Natural killer cell (primary cell): ENCODE measurements around the gene HNRNPR. TPM values are rescaled to one million over a fixed set of nuclear protein-coding genes. Genes with fewer than 3 reads are reported as not detected.

Experiments
- ATAC-seq, 3 donors: fragments of 150-1000 bp in 2 of 3; fragments of 200-7000 bp in 1 of 3; cut with Tn5 transposase; 1 replicate in 1 of 3; 2 replicates in 2 of 3; pipeline ENCODE4 v1.10.0; 2021; ENCODE audit warnings: mild to moderate bottlenecking in 2 of 3, moderate library complexity in 2 of 3
- DNase-seq, 2 donors: peaks; one replicate each; pipeline versions ENCODE4 v3.0.0 to v3.0.0-alpha.2; 2013 to 2021; ENCODE audit warnings: mixed read lengths in 1 of 2
- H3K27ac ChIP-seq: one replicate; pipeline ENCODE4 v1.5.1; 2013; ENCODE audit warnings: mild to moderate bottlenecking, low read length
- H3K27me3 ChIP-seq: one replicate; pipeline ENCODE4 v1.6.1; 2013; ENCODE audit warnings: low read length; ENCODE audit not compliant: control insufficient read depth, insufficient read depth
- H3K36me3 ChIP-seq: one replicate; pipeline ENCODE4 v1.6.1; 2013; ENCODE audit warnings: low read length; ENCODE audit not compliant: control insufficient read depth, insufficient read depth
- H3K4me1 ChIP-seq: one replicate; pipeline ENCODE4 v1.6.1; 2013; ENCODE audit warnings: low read length; ENCODE audit not compliant: control insufficient read depth, insufficient read depth
- H3K4me3 ChIP-seq: one replicate; pipeline ENCODE4 v1.5.1; 2013; ENCODE audit warnings: low read length
- H3K9me3 ChIP-seq: one replicate; pipeline ENCODE4 v1.6.1; 2013; ENCODE audit warnings: low read length; ENCODE audit not compliant: control insufficient read depth, insufficient read depth
- H3K27ac Mint-ChIP-seq, 2 donors: one replicate each; pipeline ENCODE4 v1.8.0; 2022; ENCODE audit warnings: mild to moderate bottlenecking in 2 of 2, mixed read lengths in 2 of 2, moderate library complexity in 1 of 2
- H3K27me3 Mint-ChIP-seq, 2 donors: one replicate each; pipeline ENCODE4 v1.8.0; 2022; ENCODE audit warnings: low read depth in 2 of 2, mixed read lengths in 2 of 2
- H3K36me3 Mint-ChIP-seq: one replicate; pipeline ENCODE4 v1.8.0; 2022; ENCODE audit warnings: mixed read lengths
- H3K4me1 Mint-ChIP-seq, 2 donors: one replicate each; pipeline ENCODE4 v1.8.0; 2022; ENCODE audit warnings: mixed read lengths in 2 of 2
- H3K4me3 Mint-ChIP-seq: one replicate; pipeline ENCODE4 v1.8.0; 2022; ENCODE audit warnings: mild to moderate bottlenecking, moderate library complexity, mixed read lengths
- H3K9me3 Mint-ChIP-seq, 2 donors: one replicate each; pipeline ENCODE4 v1.8.0; 2022; ENCODE audit warnings: mixed read lengths in 2 of 2
- WGBS: methylation state at CpG from one replicate; pipeline ENCODE4 v1.1.7; 2013; ENCODE audit warnings: missing lambda C conversion rate; ENCODE audit not compliant: insufficient coverage; 5-methylcytosine and 5-hydroxymethylcytosine counted together
- intact Hi-C: fragments of 100-400 bp; cut with micrococcal nuclease; formaldehyde crosslinking; loops from one replicate; pipeline ENCODE4 v1.14.2; 2022
- total RNA-seq, 4 donors: library from RNA; stranded (reverse); fragments of 120-200 nt in 1 of 4; gene quantifications; one replicate each; pipeline versions ENCODE4 v1.2.3 to v1.2.4, GENCODE V29; 2013 to 2022
- TF ChIP-seq, protein P1 (sequence below): fragments of 200-600 bp; IDR thresholded peaks from one replicate; pipeline ENCODE4 v1.8.0; 2022; ENCODE audit warnings: antibody characterized with exemption

Gene HNRNPR
- total RNA-seq, 3 donors from 2014 or later (not counting 1 experiment from before 2014, with no cell fraction given), result 126 to 134 (median 128) TPM

DNA sequence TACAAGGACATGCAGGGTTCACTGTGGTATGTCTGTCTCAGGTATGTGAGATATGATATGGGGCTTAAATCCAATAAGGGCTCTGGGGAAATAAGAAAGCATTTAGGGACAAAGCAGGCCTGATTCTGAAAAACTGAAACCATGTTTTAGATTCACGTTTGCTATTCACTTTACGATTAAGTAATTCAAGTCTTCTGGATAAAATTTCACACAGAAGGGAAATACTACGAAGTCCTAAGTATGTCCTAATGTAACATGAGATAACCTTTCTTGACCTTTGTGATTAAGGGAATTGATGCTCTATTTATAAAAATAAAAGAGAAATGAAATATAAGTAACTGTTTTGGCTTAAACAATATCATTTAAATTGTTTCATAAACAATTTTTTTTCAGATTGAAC lies 55.4 kb downstream of the HNRNPR start:
- Histone ChIP-seq H3K9me3 (no peaks in the 10 kb centered on the region), H3K4me1 (no peaks in the 10 kb centered on the region), H3K36me3 (peaks cover 11% of the 10 kb centered on the region), H3K27ac (no peak overlapping the region), H3K27me3 (no peaks in the 10 kb centered on the region), H3K4me3 (no peak overlapping the region)
- H3K9me3 Mint-ChIP-seq, result no peaks in the 10 kb centered on the region
- H3K36me3 Mint-ChIP-seq, result no peaks in the 10 kb centered on the region
- WGBS, result 95% methylated on average over 2 of the region's 3 CpGs
- TF ChIP-seq, protein P1, sequence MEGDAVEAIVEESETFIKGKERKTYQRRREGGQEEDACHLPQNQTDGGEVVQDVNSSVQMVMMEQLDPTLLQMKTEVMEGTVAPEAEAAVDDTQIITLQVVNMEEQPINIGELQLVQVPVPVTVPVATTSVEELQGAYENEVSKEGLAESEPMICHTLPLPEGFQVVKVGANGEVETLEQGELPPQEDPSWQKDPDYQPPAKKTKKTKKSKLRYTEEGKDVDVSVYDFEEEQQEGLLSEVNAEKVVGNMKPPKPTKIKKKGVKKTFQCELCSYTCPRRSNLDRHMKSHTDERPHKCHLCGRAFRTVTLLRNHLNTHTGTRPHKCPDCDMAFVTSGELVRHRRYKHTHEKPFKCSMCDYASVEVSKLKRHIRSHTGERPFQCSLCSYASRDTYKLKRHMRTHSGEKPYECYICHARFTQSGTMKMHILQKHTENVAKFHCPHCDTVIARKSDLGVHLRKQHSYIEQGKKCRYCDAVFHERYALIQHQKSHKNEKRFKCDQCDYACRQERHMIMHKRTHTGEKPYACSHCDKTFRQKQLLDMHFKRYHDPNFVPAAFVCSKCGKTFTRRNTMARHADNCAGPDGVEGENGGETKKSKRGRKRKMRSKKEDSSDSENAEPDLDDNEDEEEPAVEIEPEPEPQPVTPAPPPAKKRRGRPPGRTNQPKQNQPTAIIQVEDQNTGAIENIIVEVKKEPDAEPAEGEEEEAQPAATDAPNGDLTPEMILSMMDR, result no peak
- H3K27ac Mint-ChIP-seq, result no peak overlapping the region
- intact Hi-C loops, result loop anchor here (10.0 kb wide), 1 partner anchor 194 kb away; no protein-coding TSS in a partner anchor
- ATAC-seq (no peak), DNase-seq (no peak)
- no peaks in the 10 kb centered on the region for H3K27me3 Mint-ChIP-seq
- no peaks in the 10 kb centered on the region for H3K4me1 Mint-ChIP-seq
- H3K4me3 Mint-ChIP-seq, result no peak overlapping the region

GRCh38 chr1:23288201-23288600 lies 55.9 kb downstream of the HNRNPR start:
- no peak overlapping the region for H3K27ac Mint-ChIP-seq
- Histone ChIP-seq H3K4me3 (no peak overlapping the region), H3K36me3 (peaks cover 11% of the 10 kb centered on the region), H3K9me3 (no peaks in the 10 kb centered on the region), H3K4me1 (no peaks in the 10 kb centered on the region), H3K27ac (no peak overlapping the region), H3K27me3 (no peaks in the 10 kb centered on the region)
- no peaks in the 10 kb centered on the region for H3K27me3 Mint-ChIP-seq
- intact Hi-C loops, result loop anchor here (10.0 kb wide), 1 partner anchor 193 kb away; no protein-coding TSS in a partner anchor
- ATAC-seq (no peak), DNase-seq (no peak)
- TF ChIP-seq, protein P1, result no peak
- H3K4me1 Mint-ChIP-seq, result no peaks in the 10 kb centered on the region
- H3K36me3 Mint-ChIP-seq, result peaks cover under 1% of the 10 kb centered on the region
- no peaks in the 10 kb centered on the region for H3K9me3 Mint-ChIP-seq
- H3K4me3 Mint-ChIP-seq, result no peak overlapping the region

DNA sequence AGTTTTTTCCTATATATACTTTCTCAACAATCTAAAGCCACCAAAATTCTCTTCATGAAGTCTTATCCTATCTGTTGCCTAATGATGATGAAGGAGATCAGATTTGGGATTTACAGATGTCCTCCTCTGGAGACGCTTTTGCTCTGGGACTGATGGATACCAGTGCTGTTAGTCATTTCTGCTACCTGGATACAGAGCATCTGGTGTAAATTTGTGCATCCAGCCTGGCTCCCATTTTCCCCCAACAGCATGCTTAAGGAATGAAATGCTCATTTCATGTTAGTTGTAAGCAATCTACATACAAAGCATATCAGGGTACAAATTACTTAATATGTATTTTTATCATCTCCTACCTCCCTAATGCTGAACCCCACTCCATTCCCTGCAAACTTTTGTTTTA lies 57.7 kb downstream of the HNRNPR start:
- Histone ChIP-seq H3K36me3 (peaks cover 27% of the 10 kb centered on the region), H3K4me1 (no peaks in the 10 kb centered on the region), H3K9me3 (no peaks in the 10 kb centered on the region), H3K27ac (no peak overlapping the region), H3K27me3 (no peaks in the 10 kb centered on the region), H3K4me3 (no peak overlapping the region)
- TF ChIP-seq, protein P1, result no peak
- intact Hi-C loops, result loop anchor here (10.0 kb wide), 1 partner anchor 192 kb away; no protein-coding TSS in a partner anchor
- no peaks in the 10 kb centered on the region for H3K27me3 Mint-ChIP-seq
- DNase-seq, result no peak
- 100% methylated on average over 1 of the region's 1 CpG for WGBS
- H3K27ac Mint-ChIP-seq, result no peak overlapping the region
- H3K4me1 Mint-ChIP-seq, result no peaks in the 10 kb centered on the region
- H3K36me3 Mint-ChIP-seq, result peaks cover 7% of the 10 kb centered on the region
- H3K9me3 Mint-ChIP-seq, result no peaks in the 10 kb centered on the region
- no peak for ATAC-seq
- H3K4me3 Mint-ChIP-seq, result no peak overlapping the region
